Measurements from ENCODE around the gene C1orf35.

DNA sequence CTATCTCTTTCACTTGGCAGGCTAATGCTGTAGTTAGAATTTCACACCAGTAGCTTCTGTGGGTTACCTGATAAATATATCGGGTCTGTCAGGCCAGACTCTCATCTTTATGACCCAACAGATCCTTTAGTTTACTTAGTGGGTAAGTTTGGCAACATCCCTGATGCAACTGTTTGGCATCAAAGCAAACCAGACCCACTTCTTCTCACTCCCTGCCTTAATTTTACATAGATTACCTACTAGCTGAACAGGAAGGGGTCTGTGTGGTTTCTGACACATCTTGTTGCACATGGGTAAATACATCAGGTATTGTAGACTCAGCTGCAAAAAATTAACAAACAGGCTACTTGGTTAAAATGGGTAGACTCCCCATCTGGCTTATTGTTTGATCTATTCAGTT is 33.8 kb upstream of the C1orf35 start:
- TF ChIP-seq, protein P1, sequence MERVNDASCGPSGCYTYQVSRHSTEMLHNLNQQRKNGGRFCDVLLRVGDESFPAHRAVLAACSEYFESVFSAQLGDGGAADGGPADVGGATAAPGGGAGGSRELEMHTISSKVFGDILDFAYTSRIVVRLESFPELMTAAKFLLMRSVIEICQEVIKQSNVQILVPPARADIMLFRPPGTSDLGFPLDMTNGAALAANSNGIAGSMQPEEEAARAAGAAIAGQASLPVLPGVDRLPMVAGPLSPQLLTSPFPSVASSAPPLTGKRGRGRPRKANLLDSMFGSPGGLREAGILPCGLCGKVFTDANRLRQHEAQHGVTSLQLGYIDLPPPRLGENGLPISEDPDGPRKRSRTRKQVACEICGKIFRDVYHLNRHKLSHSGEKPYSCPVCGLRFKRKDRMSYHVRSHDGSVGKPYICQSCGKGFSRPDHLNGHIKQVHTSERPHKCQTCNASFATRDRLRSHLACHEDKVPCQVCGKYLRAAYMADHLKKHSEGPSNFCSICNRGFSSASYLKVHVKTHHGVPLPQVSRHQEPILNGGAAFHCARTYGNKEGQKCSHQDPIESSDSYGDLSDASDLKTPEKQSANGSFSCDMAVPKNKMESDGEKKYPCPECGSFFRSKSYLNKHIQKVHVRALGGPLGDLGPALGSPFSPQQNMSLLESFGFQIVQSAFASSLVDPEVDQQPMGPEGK (CRISPR knock-in tag; IDR thresholded peaks at IDR 0.05; ENCODE audit: borderline replicate concordance): no peak
- TF ChIP-seq ZNF565 (CRISPR knock-in tag; conservative IDR thresholded peaks at IDR 0.05; ENCODE audit: low read depth): no peak
- TF ChIP-seq, protein P2, sequence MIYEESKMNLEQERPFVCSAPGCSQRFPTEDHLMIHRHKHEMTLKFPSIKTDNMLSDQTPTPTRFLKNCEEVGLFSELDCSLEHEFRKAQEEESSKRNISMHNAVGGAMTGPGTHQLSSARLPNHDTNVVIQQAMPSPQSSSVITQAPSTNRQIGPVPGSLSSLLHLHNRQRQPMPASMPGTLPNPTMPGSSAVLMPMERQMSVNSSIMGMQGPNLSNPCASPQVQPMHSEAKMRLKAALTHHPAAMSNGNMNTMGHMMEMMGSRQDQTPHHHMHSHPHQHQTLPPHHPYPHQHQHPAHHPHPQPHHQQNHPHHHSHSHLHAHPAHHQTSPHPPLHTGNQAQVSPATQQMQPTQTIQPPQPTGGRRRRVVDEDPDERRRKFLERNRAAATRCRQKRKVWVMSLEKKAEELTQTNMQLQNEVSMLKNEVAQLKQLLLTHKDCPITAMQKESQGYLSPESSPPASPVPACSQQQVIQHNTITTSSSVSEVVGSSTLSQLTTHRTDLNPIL (CRISPR knock-in tag; IDR thresholded peaks at IDR 0.05; ENCODE audit: low read depth): no peak
- TF ChIP-seq ZNF8 (CRISPR knock-in tag; IDR thresholded peaks at IDR 0.05): no peak
- TF ChIP-seq ZFP30 (CRISPR knock-in tag; IDR thresholded peaks at IDR 0.05): no peak
- no peak for TF ChIP-seq TOX (CRISPR knock-in tag; IDR thresholded peaks at IDR 0.05; ENCODE audit: borderline replicate concordance)
- TF ChIP-seq ISL1 (CRISPR knock-in tag; IDR thresholded peaks at IDR 0.05): no peak
